NCI-H2196 (cell line): ENCODE results near the gene CHP2.

Source experiments
- DNase-seq: peaks from one replicate; lab custom pipeline; 2025; ENCODE audit not compliant: unreplicated experiment; lab: John Stamatoyannopoulos, UW

The CHP2 gene

DNA sequence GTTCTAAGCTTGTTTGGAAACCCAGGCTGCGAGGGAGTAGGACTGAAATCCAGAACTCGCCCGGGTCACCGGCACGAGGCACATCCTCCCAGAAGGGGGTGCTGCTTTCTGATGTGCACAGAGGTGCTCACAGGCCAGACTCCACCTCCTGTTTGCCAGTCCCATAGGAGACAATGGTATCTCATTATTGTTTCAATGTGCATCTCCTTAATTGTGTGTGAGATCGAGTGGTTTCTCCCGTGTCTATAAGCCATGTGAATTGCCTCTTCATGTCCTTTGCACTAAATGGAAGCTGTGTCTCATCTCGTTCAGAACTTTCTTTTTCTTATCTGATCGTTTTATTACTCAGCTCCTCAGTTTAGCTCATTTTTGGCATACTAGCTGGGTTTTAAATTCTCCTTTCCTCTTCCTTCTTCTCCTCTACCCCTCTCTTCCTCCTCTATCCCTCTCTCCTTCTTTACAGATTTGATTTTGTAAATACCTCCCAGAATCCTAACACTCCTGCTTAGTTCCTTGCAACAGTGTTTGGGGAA lies 48.8 kb downstream of the CHP2 start:
- no peak for DNase-seq

DNA sequence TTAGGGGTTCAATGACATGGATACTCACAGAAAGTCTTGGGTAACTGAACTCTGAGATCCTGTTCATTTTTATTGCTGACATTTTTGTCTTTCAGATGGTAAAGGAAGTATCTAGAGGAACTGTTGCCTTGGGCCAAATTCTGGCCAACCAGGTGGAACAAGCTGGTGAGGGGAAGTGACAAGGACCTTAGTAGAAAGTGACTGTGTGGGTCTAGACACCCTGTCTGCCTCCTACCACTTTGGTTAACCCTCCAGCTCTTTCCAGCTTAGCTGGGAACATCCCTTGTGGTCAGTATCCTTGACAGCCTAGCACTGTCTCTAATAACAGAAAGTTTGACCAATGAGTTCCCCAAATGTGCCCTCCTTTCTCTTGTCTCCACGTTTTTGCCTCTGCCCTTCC lies 52.2 kb downstream of the CHP2 start:
- DNase-seq = no peak
